Esophagus squamous epithelium (tissue), 5 donors: ENCODE measurements around the gene POR. TPM values are rescaled to one million over a fixed set of nuclear protein-coding genes. Genes with fewer than 3 reads are reported as not detected.
"Not testable (repeated sequence)": the region's sequence is repeated elsewhere in the genome, so short reads cannot be mapped to it uniquely, and the experiment has no call there.

ENCODE experiments used
- DNase-seq: peaks from one replicate; lab custom pipeline; 2025; lab: John Stamatoyannopoulos, UW
- H3K27ac ChIP-seq, 4 donors: fragments of 200-600 bp; sonication (generic); one replicate each; pipeline ENCODE4 v1.5.1; 2016 to 2019; ENCODE audit warnings: mild to moderate bottlenecking in 1 of 4
- H3K27me3 ChIP-seq, 4 donors: fragments of 200-600 bp; sonication (generic); 1 replicate in 3 of 4; 2 replicates in 1 of 4; pipeline versions ENCODE4 v1.5.1 to v1.6.0; 2017 to 2021; ENCODE audit warnings: antibody characterized with exemption in 1 of 4
- H3K36me3 ChIP-seq, 3 donors: fragments of 200-600 bp; sonication (generic); one replicate each; pipeline ENCODE4 v1.5.1; 2016 to 2019
- H3K4me1 ChIP-seq, 3 donors: fragments of 200-600 bp; sonication (generic); one replicate each; pipeline ENCODE4 v1.5.1; 2017 to 2019
- H3K4me3 ChIP-seq, 4 donors: fragments of 200-600 bp; sonication (generic); 1 replicate in 3 of 4; 2 replicates in 1 of 4; pipeline ENCODE4 v1.5.1; 2016 to 2019; ENCODE audit warnings: mild to moderate bottlenecking in 2 of 4, moderate library complexity in 1 of 4
- H3K9me3 ChIP-seq, 3 donors: fragments of 200-600 bp; sonication (generic); one replicate each; pipeline ENCODE4 v1.5.1; 2016 to 2019
- CTCF ChIP-seq, 6 experiments: fragments of 450-650 bp in 4 of 6; fragments of 200-600 bp in 2 of 6; sonication (generic) in 2 of 6; IDR thresholded peaks; one replicate each; pipeline ENCODE4 v1.5.1; 2016 to 2019; ENCODE audit warnings: antibody characterized with exemption in 6 of 6, mild to moderate bottlenecking in 4 of 6, moderate library complexity in 4 of 6
- POLR2A ChIP-seq, 4 donors: fragments of 450-650 bp; IDR thresholded peaks; one replicate each; pipeline ENCODE4 v1.6.1; 2017; ENCODE audit warnings: antibody characterized with exemption in 4 of 4, mild to moderate bottlenecking in 4 of 4, moderate library complexity in 3 of 4
- WGBS, 2 donors: methylation state at CpG; one replicate each; pipeline ENCODE4 v1.1.5; 2018; 5-methylcytosine and 5-hydroxymethylcytosine counted together
- intact Hi-C: fragments of 100-400 bp; cut with DNase I; formaldehyde crosslinking; loops from one replicate; pipeline ENCODE4 v1.15.0; 2022
- total RNA-seq, 4 donors: library from RNA; depleted of rRNA; stranded (reverse); fragments of >200 nt; gene quantifications; one replicate each; pipeline ENCODE4 v1.1.0, GENCODE V29; 2016
- donor health status: DM: yes; HTN: yes; CAD: no.

Gene POR
- total RNA-seq, 4 donors from 2014 or later, result 71.0 to 116 (median 81.6) TPM

- intact Hi-C loops, result no loop called here
- Histone ChIP-seq H3K4me1 (peaks cover 0 to 24% (median 5%) of the 10 kb centered on the region in 3 donors), H3K36me3 (peaks cover 39 to 87% (median 47%) of the 10 kb centered on the region in 3 donors)
Observed at GRCh38 chr7:75885036-75885435, 29.9 kb upstream of the POR start.

GRCh38 chr7:75887669-75888369, 27.1 kb upstream of the POR start:
- H3K27ac ChIP-seq, result no peak overlapping the region
- DNase-seq, result no peak
- no peak for TF ChIP-seq POLR2A (IDR thresholded peaks at IDR 0.05)
- intact Hi-C loops, result no loop called here
- no peaks in the 10 kb centered on the region for H3K9me3 ChIP-seq
- H3K36me3 ChIP-seq, result peaks cover 34 to 64% (median 37%) of the 10 kb centered on the region in 3 donors
- H3K27me3 ChIP-seq, result no peaks in the 10 kb centered on the region
- 96 to 99% methylated on average over 10 to 11 of the region's 13 CpGs for WGBS, 2 donors
- no peak overlapping the region for H3K4me3 ChIP-seq
- peaks cover 7 to 26% (median 13%) of the 10 kb centered on the region in 3 donors for H3K4me1 ChIP-seq

More at GRCh38 chr7:75885036-75885435, 29.9 kb upstream of the POR start:
- no peak overlapping the region for H3K27ac ChIP-seq
- H3K27me3 ChIP-seq, result no peaks in the 10 kb centered on the region
- H3K4me3 ChIP-seq, result no peak overlapping the region
- 94 to 97% methylated on average over 3 of the region's 3 CpGs for WGBS, 2 donors
- TF ChIP-seq POLR2A (IDR thresholded peaks at IDR 0.05) (no peak), CTCF (IDR thresholded peaks at IDR 0.05) (no peak)
- no peak for DNase-seq
- no peaks in the 10 kb centered on the region for H3K9me3 ChIP-seq

- intact Hi-C loops, result no loop called here
- Histone ChIP-seq H3K36me3 (peaks cover 31 to 56% (median 34%) of the 10 kb centered on the region in 3 donors), H3K4me3 (no peak overlapping the region), H3K27ac (no peak overlapping the region), H3K4me1 (peaks cover 7 to 34% (median 20%) of the 10 kb centered on the region in 3 donors), H3K9me3 (no peaks in the 10 kb centered on the region), H3K27me3 (no peaks in the 10 kb centered on the region)
- TF ChIP-seq CTCF (IDR thresholded peaks at IDR 0.05) (no peak), POLR2A (IDR thresholded peaks at IDR 0.05) (no peak)
- WGBS, 2 donors, result 69 to 80% methylated on average over 10 to 13 of the region's 23 CpGs
- no peak for DNase-seq
Observed at GRCh38 chr7:75888464-75889222, 26.3 kb upstream of the POR start.

- Histone ChIP-seq H3K27me3 (no peaks in the 10 kb centered on the region), H3K4me3 (no peak overlapping the region), H3K4me1 (peaks cover 7 to 37% (median 20%) of the 10 kb centered on the region in 3 donors), H3K9me3 (no peaks in the 10 kb centered on the region), H3K36me3 (peaks cover 24 to 49% (median 28%) of the 10 kb centered on the region in 3 donors), H3K27ac (no peak overlapping the region)
- DNase-seq, result no peak
- intact Hi-C loops, result no loop called here
- 82 to 90% methylated on average over 5 to 7 of the region's 11 CpGs for WGBS, 2 donors
- TF ChIP-seq CTCF (IDR thresholded peaks at IDR 0.05), result no peak
- TF ChIP-seq POLR2A (IDR thresholded peaks at IDR 0.05), result no peak
Observed at GRCh38 chr7:75889223-75889825, 25.6 kb upstream of the POR start.

GRCh38 chr7:75889826-75890225, 25.1 kb upstream of the POR start:
- TF ChIP-seq CTCF (IDR thresholded peaks at IDR 0.05) (no peak), POLR2A (IDR thresholded peaks at IDR 0.05) (no peak)
- intact Hi-C loops, result no loop called here
- no peak for DNase-seq
- Histone ChIP-seq H3K27ac (no peak overlapping the region), H3K4me1 (peaks cover 7 to 37% (median 20%) of the 10 kb centered on the region in 3 donors), H3K9me3 (no peaks in the 10 kb centered on the region), H3K4me3 (no peak overlapping the region), H3K36me3 (peaks cover 19 to 44% (median 23%) of the 10 kb centered on the region in 3 donors), H3K27me3 (no peaks in the 10 kb centered on the region)
- whole genome bisulfite sequencing, 2 donors, result 61% methylated on average over 7 to 9 of the region's 11 CpGs

GRCh38 chr7:75891237-75891636, 23.7 kb upstream of the POR start:
- H3K27ac ChIP-seq, H3K27me3 ChIP-seq, intact Hi-C loops, DNase-seq, H3K4me3 ChIP-seq, H3K9me3 ChIP-seq: not testable (repeated sequence)
- 60 to 64% methylated on average over 5 to 7 of the region's 7 CpGs for WGBS, 2 donors
- Histone ChIP-seq H3K36me3 (peaks cover 10 to 30% (median 12%) of the 10 kb centered on the region in 3 donors), H3K4me1 (peaks cover 7 to 37% (median 20%) of the 10 kb centered on the region in 3 donors)
